ENCODE data around the gene ENDOV.

- no peak for TF ChIP-seq CTCF (IDR thresholded peaks at IDR 0.05)
- no peak for TF ChIP-seq POLR2A (IDR thresholded peaks at IDR 0.05)
Observed at GRCh38 chr17:80418589-80418988, 3.6 kb downstream of the ENDOV start.
